T-helper 22 cell (primary cell): Measurements from ENCODE around the gene LRRC8C.
"Not testable (repeated sequence)": the region's sequence is repeated elsewhere in the genome, so short reads cannot be mapped to it uniquely, and the experiment has no call there.

Source experiments
- DNase-seq: peaks from one replicate; pipeline ENCODE4 v3.0.0-alpha.2; 2020; ENCODE audit warnings: low read depth

Gene LRRC8C

DNA sequence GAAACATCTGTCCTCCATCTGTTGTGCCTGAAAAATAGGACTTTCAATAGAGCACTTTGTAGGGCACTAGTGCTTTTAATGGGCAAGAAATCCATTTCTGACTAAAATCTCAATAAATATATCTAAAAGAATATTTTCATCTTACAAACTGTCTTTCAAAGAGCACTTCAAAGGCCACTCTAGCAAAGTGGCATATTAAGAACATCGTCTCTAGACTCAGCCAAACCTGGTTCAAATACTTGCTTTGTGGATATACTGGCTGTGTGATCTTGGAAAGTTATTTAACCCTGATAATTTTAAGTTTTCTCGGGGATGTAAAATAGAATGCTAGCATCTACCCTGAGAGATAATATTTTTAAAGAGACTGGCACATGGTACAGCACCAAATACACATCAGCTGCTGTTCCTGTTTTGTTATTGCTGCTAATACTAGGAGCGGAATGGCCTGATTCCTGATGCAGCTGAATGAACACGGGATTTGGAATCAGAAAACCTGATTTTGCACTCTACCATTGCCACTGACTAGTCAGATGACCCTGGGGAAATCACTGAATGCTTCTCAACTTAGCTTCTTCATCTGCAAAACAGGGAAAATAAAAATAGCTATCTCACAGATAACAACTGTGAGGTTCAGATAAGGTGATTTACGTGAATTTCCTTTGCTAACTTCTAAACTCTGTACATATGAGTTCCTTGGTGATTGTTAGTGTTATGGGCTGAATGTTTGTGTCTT is 25.2 kb upstream of the LRRC8C start:
- DNase-seq: no peak

DNA sequence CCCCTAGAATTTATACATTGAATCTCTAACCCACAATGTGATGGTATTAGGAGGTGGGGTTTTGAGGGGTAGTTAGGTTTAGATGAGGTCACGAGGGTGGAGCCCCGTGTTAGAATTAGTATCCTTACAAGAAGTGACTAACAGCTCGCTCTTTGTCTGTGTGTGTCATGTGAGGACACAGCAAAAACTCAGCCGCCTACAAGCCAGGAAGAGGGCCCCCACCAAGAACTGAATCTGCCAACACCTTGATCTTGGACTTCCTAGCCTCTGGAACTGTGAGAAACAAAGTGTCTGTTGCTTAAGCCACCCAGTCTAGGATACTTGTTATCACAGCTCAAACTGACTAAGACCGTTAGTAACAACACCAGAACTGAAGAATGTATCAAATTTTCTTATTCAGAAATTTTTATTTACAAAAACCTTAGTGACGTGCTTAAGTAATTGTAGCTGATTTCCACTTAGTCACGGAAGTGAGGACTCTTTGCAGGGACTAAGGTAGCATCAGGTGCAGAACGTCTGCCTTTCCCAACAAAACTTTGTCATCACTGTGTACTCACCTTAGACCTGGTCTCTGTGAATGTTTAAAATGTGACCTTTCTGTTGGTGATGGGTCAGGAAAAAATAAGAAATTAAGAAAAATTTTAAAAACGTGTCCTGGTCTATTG is 24.5 kb upstream of the LRRC8C start:
- peak; percentile 79 for DNase-seq

DNA sequence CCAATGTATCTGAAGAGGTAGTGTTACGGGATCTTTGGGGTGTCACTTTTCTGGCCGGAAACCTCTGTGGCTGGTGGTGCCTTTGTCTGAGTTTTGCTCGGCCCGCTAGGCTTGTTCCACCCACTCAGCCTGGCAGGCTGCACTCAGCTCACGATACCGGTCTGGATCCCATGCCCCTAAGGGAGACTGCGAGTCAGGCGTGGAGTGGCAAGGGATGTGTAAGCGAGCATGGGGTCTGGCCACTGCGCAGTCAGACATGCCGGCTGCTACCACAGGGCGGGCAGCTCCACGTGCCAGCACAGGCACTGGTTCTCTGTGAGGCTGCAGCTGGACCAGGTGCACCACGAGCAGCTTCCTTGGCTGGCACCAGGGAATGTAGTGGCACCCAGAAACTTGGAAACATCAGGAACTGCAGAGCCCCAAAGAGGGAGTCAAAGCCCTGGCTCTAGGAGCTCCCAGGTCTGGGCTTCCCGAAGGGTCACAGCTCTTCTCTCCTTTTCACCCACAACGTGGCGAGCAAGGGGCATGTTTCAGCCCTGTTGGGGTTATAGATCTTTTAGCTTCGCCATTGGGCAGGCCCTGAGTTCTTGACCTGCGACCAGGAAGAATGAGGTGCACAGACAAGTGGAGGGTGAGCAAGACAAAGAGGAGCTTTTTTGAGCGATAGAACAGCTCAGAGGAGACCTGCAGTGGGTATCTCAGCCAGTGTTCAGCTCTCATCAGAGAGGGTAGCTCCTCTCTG is 23.8 kb upstream of the LRRC8C start:
- DNase-seq: peak; percentile 58

DNA sequence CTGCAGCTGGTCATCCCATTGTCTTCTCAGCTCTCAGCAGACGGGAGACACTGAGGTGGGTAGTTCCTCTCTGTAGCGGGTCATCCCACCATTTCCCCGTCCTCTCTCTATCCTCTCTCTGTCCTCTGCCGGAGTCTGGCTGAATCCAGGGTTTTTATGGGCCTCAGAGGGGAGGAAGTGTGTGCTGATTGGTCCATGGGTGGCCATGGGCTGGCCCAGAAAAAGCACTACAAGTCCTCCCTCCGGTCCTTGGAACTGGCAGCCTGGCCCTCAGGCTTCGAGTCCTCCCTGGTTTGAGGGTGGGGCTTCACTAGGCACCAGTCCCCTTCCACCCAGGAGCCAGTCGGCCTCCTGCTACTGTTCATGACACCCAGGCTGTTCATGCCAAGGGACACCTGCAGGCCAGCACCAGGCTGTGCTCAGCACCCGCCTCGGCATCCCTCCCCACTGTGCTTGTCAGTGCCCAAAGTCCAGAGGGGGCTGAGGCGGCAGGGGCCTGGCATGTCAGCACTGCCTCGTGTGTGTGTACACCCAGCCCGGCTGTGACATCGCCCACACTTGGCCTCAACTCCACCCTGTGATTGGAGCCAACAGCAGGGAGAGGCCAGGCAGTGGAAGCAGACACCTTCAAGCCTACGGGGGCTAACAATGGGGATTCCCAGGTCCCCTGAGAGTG is 23.0 kb upstream of the LRRC8C start:
- peak; percentile 40 for DNase-seq

DNA sequence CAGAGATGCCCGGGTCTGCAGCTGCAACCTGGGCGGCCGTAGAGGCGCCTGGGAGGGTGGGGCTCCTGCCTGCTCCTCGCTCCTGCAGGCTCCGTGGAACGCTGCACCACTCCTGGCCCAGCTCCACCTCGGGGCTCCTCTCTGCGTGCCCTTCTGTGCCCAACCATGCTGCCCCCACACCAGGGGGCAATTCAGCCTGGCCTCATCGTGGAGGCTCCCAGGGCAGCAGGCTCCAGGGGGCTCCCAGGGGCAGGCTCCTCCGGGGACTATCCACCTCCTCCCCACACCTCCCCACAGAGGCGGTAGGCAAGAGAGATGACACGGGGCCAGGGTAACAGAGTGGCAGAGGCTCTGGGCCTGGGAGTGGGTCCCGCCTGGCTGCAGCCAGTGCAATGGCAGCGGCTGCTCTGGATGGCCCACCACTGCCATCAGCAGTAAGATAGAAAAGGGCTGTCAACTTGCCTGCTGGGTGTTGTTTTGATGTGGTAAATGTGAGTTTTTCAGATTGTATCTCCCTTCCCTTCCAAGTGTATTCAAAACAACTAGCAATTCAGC is 22.4 kb upstream of the LRRC8C start:
- peak; percentile 59 for DNase-seq

DNA sequence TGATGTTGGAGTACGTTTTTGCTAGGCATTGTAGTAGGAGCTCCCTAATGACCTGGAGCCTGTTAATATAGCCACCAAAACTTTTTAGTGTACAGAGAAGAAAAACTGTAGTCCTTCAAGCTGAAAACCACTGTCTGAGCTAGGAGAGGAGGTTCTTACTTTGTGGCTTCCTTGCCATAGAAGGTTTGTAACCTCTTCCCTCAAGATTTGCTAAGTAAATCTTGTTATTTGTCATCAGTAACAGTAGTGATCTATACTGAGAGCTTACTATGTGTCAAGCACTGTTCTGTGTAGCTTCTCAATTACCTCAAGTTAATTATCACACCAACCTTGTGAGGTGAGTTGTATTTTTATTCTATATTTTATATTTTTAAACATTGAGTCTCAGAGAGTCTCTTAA is 21.2 kb upstream of the LRRC8C start:
- DNase-seq: no peak

DNA sequence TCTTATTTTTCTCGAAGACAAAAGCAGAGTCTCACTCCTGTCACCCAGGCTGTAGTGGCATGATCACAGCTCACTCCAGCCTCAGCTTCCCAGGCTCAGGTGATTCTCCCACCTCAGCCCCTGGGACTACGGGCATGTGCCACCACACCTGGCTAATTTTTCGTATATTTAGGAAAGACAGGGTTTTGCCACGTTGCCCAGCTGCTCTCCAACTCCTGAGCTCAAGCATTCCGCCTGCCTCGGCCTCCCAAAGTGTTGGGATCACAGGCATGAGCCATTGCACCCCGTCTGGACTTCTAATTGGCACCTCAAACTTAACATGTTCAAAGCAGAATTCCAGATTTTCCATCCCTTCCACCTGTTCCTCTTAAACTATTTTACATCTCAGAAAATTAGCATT is 19.0 kb upstream of the LRRC8C start:
- no peak for DNase-seq

DNA sequence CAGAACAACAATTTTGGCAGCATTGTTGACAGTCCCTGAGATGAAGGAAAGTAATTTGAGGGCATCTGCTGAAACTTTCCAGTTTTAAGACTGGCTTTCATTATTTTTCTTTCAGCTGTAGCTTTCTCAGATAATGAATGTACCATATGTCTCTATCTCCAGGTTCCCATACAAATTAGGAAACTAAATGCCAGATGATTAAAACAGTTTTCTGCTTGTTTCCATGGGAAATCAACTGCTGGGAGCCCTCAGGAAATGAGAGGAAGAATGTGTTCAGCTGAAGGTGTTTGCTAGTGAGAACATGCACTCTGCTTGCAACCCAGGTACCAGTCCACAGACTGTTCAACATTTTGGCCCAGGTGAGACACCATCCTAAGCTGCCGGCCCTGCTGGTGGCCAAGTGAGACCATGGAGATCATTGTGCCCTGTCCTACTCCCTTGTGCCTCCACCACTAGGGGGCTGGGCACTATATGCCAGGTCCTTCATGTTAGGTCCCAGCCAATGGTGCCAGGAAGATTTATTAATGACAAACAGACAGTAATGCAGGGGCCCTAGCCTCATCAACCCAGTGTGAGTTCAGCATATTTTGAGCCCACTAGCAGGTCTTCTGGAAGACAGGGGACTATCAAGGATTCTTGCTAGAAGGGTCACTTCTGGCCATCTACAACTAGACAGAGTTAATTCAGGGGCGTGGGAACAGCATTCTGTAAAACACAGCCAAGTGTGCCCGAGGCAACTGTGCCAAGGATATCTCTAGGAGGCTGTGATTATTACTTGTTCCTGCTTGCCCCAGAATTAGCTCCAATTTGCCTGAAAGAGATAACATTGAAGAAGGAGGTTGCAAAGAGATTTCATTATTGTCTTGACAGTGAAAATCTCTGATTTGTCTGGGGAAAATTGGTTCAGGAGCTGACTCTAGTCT is 17.0 kb upstream of the LRRC8C start:
- DNase-seq: no peak

DNA sequence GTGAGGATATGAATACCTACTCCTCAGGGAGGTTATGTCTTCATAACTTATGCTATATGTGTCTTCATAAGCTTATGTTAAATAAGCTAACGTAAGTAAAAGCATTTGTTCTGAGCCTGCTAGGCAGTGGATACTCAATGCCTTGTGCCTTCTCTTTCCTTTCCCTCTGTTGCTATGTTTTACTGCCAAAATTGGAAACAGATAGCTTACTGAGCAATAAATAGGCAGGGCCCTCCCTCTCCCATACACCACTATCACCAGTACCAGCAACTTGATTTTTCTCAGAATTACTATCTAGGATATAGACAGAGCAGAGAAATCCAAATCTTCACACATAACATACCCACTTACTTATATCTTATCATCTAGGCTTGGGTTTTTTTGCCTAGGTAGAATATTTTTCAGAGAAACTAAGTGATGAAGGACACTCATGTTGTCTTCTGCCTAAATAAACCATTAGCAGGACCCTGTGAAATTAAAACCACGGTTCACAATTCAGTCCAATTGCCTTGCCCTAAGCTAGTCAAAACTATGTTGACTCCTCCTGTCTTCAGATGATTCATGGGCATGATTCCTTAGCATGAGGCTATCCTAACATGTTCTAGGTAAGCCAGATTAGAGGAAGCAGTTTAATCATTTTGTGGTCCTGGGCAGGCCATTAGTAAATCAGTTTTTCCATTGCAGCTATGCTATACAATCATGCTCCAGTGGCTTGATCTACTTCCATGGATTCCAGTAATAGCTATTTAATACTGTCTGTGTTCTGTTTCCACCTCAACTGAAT is 15.9 kb upstream of the LRRC8C start:
- no peak for DNase-seq

DNA sequence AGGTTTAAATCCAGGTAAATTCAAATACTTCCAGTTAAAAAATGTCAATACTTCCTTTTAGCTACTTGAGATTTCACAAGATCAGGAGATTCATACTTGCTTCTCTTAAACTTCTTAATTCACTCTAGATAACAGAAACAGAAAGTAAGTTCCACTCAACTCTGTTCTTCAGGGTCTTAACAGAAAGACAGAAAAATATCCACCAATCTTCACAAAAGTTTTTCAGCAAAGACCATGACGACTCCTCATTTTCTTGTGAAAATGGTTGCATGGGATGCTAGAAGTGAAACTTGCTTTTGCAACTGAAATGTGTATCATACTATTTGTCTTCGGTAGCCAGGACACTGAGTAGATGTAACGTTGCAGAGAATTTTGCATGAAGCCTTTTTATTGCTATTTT is 12.3 kb upstream of the LRRC8C start:
- no peak for DNase-seq

DNA sequence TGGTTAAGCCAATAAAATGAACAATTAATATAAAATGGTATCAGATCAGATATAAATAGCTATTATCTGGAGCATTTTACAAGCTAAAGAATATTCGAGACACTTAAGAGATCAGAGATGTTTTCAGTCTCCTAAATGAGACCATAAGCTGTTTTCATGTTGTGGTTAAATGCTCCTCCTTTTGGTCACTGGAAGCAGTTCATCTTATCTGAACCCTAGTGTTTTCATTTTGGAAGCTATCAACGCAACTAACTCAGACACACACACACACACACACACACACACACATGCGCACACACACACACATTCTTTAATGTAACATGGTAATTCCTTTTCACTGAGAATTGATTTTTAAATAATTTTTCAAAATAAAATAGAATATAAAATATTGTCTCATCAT is 10.0 kb upstream of the LRRC8C start:
- no peak for DNase-seq

DNA sequence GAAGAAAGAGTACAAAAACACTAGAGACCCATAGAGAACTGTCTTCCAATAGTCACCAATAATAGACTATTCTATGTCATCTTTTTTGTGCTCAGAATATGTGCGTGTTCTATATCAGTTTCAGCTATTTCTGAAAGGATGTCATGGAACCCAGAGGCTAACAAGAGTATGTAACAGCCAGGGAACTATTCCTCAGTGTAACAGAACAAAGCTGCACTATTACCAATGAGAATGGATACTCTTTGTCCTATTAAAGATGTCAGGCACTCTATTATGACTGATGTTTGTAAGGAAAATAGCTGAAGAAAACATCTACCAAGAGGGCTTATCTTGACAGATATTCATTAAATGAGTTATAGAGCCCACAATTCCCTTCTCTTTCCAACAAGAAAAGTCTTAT is 8.6 kb upstream of the LRRC8C start:
- DNase-seq: no peak

DNA sequence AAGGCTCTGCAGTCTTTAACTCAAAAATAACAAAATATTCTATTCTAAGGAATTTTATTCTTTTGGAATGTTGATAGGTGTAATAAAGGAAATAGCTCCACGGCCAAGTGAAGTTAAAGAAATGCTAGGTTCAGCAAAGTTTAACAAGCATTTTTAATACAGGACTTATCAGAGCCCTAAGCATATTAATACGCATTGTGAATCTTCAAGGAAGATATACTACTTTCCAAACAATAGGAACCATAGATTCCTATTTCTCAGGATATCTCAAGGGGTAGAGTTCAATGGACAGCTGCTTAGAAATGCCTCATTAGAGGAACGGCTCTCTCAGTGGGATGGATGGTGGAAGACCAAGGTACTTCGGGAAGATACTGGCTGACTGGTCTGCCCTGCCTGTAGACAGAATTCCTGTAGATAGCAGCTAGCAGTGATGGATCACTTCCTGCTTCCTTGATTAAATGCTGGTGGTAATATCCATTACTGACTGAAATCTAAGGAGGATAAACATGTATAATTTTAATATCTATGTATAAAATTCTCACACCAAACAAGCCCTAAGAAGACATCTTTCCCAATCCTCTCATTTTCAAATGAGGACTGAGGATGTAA is 8.1 kb upstream of the LRRC8C start:
- no peak for DNase-seq

DNA sequence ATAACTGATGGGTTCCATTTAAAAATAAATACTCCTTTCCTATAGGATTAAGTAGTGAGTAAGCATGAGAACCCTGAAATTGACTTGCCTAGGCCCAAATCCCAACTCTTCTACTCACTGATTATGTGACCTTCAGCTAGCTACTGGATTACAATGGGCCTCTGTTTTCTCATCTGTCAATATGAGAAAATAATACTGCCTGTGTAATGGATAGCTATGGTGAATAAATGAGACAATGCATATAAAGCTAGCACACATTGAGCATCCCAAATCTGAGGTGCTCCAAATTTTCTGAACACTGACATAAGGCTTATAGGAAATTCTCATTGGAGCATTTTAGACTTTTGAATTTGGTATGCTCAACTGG is 5.3 kb upstream of the LRRC8C start:
- no peak for DNase-seq

DNA sequence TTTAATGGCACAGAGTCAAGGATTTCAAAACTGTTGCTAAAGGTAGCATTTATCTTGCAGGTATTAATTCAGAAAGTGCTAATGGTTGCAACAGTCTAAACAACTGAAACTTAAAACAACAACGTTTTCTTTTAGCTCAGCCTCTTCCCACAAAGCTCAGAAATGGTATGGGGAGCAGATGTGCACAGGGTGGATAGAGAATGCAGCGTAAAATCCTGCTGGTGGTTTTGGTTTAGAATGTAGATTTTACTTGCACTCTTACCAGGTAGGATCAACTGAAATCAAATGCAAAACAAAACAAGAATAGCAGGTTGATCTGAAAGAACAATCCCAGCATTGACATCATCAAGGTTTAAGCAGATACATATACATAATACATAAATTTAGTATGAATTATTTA is 3.8 kb upstream of the LRRC8C start:
- DNase-seq: no peak

DNA sequence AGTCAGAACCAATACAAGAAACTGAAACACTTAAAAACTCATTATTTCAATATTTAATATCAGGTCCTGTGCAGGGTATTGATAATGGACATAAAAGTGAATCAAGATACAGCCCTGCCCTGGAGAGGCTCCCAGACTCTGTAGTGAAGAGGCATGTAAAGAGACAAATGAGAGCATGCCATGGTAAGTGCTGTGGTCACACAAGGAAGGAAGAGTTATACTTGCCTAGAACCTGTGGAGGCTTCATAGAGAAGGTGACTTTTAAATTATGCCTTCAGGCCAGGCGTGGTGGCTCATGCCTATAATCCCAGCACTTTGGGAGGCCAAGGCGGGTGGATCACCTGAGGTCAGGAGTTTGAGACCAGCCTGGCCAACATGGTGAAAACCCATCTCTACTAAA is 3.3 kb upstream of the LRRC8C start:
- DNase-seq: not testable (repeated sequence)

DNA sequence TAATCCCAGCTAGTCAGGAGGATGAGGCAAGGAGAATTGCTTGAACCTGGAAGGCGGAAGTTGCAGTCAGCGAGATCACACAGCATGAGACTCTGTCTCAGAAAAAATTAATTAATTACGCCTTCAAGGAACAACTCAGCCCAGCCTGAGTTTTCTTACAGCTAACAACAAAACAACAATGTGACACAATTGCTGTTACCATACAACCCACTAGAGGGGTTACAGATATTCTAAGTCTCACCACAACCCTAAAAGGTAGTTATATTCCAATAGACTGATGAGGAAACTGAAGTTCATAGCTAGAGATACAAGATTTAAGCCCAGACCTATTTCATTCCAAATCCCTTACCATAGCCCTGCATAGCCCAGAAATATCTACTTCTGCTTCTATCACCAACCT is 2.9 kb upstream of the LRRC8C start:
- DNase-seq: no peak

DNA sequence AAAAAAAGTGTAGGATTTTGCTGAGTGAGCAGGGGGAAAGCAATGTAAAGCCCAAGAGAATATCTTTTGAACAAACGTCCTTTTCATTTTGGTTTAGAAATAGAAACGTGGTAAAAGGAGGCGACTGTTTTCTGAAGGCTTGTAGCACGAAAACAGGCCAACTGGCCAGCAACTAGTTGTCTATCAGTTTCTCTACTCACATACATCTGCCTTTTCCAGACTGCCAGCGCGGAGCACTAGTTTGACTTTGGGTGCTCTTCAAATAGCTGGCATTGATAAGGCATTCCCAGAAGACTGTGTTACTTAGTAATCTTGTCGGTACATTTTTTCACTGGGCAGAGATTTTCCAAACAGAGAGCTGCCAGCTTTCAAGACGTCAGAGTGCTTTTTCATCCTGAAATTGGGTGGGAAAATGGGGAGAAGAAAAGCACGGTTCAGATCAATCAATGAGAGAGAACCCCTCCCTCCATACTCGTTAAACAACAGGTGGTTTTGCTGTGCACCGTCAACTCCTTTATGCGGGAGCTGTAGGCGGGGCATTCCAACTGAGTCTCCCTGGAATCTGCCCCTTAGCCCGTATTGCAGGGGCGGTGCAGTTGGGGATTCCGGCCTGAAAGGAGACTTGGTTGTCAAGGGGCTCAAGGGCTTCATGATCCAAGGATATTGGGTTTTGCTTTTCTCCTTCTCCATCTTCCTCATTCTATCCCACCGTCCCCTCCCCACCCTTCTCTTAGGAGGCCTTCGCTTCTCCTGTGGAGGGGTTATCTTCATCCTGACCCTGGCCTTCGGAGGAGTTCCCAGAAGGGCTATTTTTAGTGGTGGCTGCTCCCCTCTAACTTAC is 884 bp upstream of the LRRC8C start:
- DNase-seq: no peak

DNA sequence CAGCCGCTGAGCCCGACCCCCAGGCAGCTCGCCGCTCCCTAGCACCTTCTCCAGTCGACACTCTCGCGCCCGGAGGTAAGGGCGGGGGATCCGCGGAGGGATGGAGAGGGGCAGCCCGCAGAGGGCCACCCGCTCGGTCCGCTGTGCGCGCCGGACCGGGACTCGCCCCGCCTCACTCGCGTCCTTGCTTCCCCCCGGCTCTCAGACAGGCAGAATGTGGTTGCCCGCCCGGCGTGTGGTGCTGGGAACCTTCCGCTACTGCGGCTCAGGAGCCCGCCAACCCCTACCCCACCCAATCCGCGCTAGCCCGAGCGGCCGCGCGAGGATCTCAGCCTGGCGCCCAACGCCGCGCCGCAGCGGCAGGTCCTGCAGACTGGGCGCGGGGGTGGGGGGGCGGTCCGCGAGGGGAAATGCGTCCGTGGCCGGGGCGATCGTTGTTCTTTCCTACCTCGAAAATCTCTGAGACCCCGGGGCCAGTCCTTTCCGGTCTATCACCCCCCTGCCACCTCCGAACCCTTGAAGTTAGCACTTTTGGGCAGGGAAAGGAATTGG is 404 bp downstream of the LRRC8C start:
- peak; percentile 49 for DNase-seq
